Fibroblast of lung (primary cell): Measurements from ENCODE around the gene RTTN. TPM values are rescaled to one million over a fixed set of nuclear protein-coding genes. Genes with fewer than 3 reads are reported as not detected.

Source experiments
- DNase-seq, 2 donors: peaks; one replicate each; pipeline versions ENCODE4 v3.0.0 to v3.0.0-alpha.2; 2010; ENCODE audit warnings: low read depth in 2 of 2
- H2AFZ ChIP-seq: 2 replicates; pipeline ENCODE4 v1.5.1; 2012; ENCODE audit warnings: low read length, control low read depth, inconsistent platforms
- H3K27ac ChIP-seq: 2 replicates; pipeline ENCODE4 v1.5.1; 2011; ENCODE audit warnings: low read length, control low read depth; ENCODE audit not compliant: insufficient read depth
- H3K27me3 ChIP-seq: 2 replicates; pipeline ENCODE4 v1.5.1; 2011; ENCODE audit warnings: mild to moderate bottlenecking, low read length; ENCODE audit not compliant: control insufficient read depth, insufficient read depth
- H3K36me3 ChIP-seq: 2 replicates; pipeline ENCODE4 v1.5.1; 2011; ENCODE audit warnings: low read length; ENCODE audit not compliant: control insufficient read depth, insufficient read depth
- H3K4me1 ChIP-seq: 2 replicates; pipeline ENCODE4 v1.5.1; 2011; ENCODE audit warnings: low read length; ENCODE audit not compliant: control insufficient read depth, insufficient read depth; ENCODE audit errors: extremely low read depth
- H3K4me2 ChIP-seq: 2 replicates; pipeline ENCODE4 v1.5.1; 2011; ENCODE audit warnings: low read length, control low read depth; ENCODE audit not compliant: insufficient read depth; ENCODE audit errors: extremely low read depth
- H3K4me3 ChIP-seq, 4 experiments: fragments of 200-600 bp in 1 of 4; sonication (generic) in 1 of 4; replicated peaks in 1 of 4; 2 replicates each; pipeline ENCODE4 v1.5.1; 2011 to 2016; ENCODE audit warnings: low read length in 4 of 4, low read depth in 3 of 4, mild to moderate bottlenecking in 3 of 4, control low read depth in 2 of 4, inconsistent platforms in 1 of 4, mixed read lengths in 1 of 4; ENCODE audit not compliant: insufficient read depth in 1 of 4; ENCODE audit errors: control extremely low read depth in 1 of 4
- H3K79me2 ChIP-seq: 2 replicates; pipeline ENCODE4 v1.5.1; 2012; ENCODE audit warnings: mild to moderate bottlenecking, low read length, inconsistent platforms; ENCODE audit not compliant: control insufficient read depth, insufficient read depth
- H3K9ac ChIP-seq: 2 replicates; pipeline ENCODE4 v1.5.1; 2011; ENCODE audit warnings: mild to moderate bottlenecking, low read length, control low read depth; ENCODE audit not compliant: insufficient read depth
- H3K9me3 ChIP-seq: 2 replicates; pipeline ENCODE4 v1.5.1; 2012; ENCODE audit warnings: low read depth, low read length; ENCODE audit not compliant: control insufficient read depth, insufficient read depth
- H4K20me1 ChIP-seq: 2 replicates; pipeline ENCODE4 v1.5.1; 2011; ENCODE audit warnings: low read length; ENCODE audit not compliant: control insufficient read depth, insufficient read depth; ENCODE audit errors: extremely low read depth
- CTCF ChIP-seq, 2 donors: IDR thresholded peaks in 1 of 2; conservative IDR thresholded peaks in 1 of 2; 1 replicate in 1 of 2; 2 replicates in 1 of 2; pipeline ENCODE4 v1.5.1; 2011 to 2012; ENCODE audit warnings: low read length in 2 of 2, control low read depth in 1 of 2, inconsistent platforms in 1 of 2, low read depth in 1 of 2, mild to moderate bottlenecking in 1 of 2
- EZH2 ChIP-seq: IDR thresholded peaks from 2 replicates; pipeline ENCODE4 v1.5.1; 2012; ENCODE audit warnings: low read length, control low read depth, mild to moderate bottlenecking; ENCODE audit errors: missing control alignments
- polyA plus RNA-seq, 2 donors: library from polyadenylated mRNA; depleted of rRNA in 1 of 2; stranded (reverse) in 1 of 2; unstranded in 1 of 2; fragments of >200 nt; gene quantifications; 2 replicates each; pipeline ENCODE4 v1.2.1, GENCODE V29; 2011 to 2012; ENCODE audit warnings: missing spikeins in 1 of 2
- total RNA-seq: library from RNA; depleted of rRNA; stranded (reverse); fragments of >200 nt; gene quantifications from 2 replicates; pipeline ENCODE4 v1.2.1, GENCODE V29; 2014

Gene RTTN
- total and polyA plus RNA-seq, 2 donors (not counting 1 experiment from before 2014, with no cell fraction given) = 5.4 to 19.0 TPM

GRCh38 chr18:70165936-70166335, 39.6 kb downstream of the RTTN start:
- H3K9ac ChIP-seq = no peak overlapping the region
- peak overlapping the region; percentile 74 for H2AFZ ChIP-seq
- TF ChIP-seq CTCF (conservative IDR thresholded peaks at IDR 0.05 in 1 of 2, IDR thresholded peaks at IDR 0.05 in 1 of 2; ENCODE audit: low read depth in 1 of 2, low read length in 2 of 2) (no peak), EZH2 (no peak)

GRCh38 chr18:70160073-70160678, 45.3 kb downstream of the RTTN start:
- Histone ChIP-seq H3K27me3 (no peaks in the 10 kb centered on the region), H3K4me3 (no peak overlapping the region), H3K4me2 (no peak overlapping the region), H2AFZ (peak overlapping the region; percentile 7), H3K36me3 (peaks cover 2% of the 10 kb centered on the region), H3K9me3 (no peaks in the 10 kb centered on the region), H3K27ac (no peak overlapping the region), H3K9ac (no peak overlapping the region), H4K20me1 (no peaks in the 10 kb centered on the region), H3K4me1 (peaks cover 5% of the 10 kb centered on the region), H3K79me2 (no peaks in the 10 kb centered on the region)
- no peak for DNase-seq
- TF ChIP-seq EZH2 = no peak
- TF ChIP-seq CTCF (conservative IDR thresholded peaks at IDR 0.05 in 1 of 2, IDR thresholded peaks at IDR 0.05 in 1 of 2; ENCODE audit: low read depth in 1 of 2, low read length in 2 of 2) = no peak

More at GRCh38 chr18:70165936-70166335, 39.6 kb downstream of the RTTN start:
- DNase-seq = no peak
- no peaks in the 10 kb centered on the region for H3K27me3 ChIP-seq
- H3K27ac ChIP-seq = no peak overlapping the region
- peaks cover 2% of the 10 kb centered on the region for H3K4me1 ChIP-seq
- no peak overlapping the region for H3K4me2 ChIP-seq
- H3K9me3 ChIP-seq = no peaks in the 10 kb centered on the region
- no peak overlapping the region for H3K4me3 ChIP-seq
- no peaks in the 10 kb centered on the region for H3K79me2 ChIP-seq
- H4K20me1 ChIP-seq = no peaks in the 10 kb centered on the region
- peaks cover 2% of the 10 kb centered on the region for H3K36me3 ChIP-seq

- H3K9ac ChIP-seq = no peak overlapping the region
- no peak overlapping the region for H3K4me3 ChIP-seq
- H4K20me1 ChIP-seq = no peaks in the 10 kb centered on the region
- peaks cover 11% of the 10 kb centered on the region for H3K4me1 ChIP-seq
- DNase-seq = no peak
- H3K9me3 ChIP-seq = no peaks in the 10 kb centered on the region
- no peak overlapping the region for H3K27ac ChIP-seq
- H3K79me2 ChIP-seq = no peaks in the 10 kb centered on the region
- H3K4me2 ChIP-seq = no peak overlapping the region
- peaks cover 2% of the 10 kb centered on the region for H3K36me3 ChIP-seq
- no peaks in the 10 kb centered on the region for H3K27me3 ChIP-seq
- H2AFZ ChIP-seq = no peak overlapping the region
- TF ChIP-seq CTCF (conservative IDR thresholded peaks at IDR 0.05 in 1 of 2, IDR thresholded peaks at IDR 0.05 in 1 of 2; ENCODE audit: low read depth in 1 of 2, low read length in 2 of 2) (no peak), EZH2 (no peak)
These were observed 46.3 kb downstream of the RTTN start for GRCh38 chr18:70158992-70159717.
